Glutamatergic neuron (in vitro differentiated cells): ENCODE measurements around the gene ANO2. TPM values are rescaled to one million over a fixed set of nuclear protein-coding genes. Genes with fewer than 3 reads are reported as not detected.

Experiments
- DNase-seq: peaks from one replicate; pipeline ENCODE4 v3.0.0; 2022
- H3K27ac Mint-ChIP-seq: one replicate; pipeline ENCODE4 v1.8.0; 2020; ENCODE audit warnings: mild to moderate bottlenecking, mixed read lengths, inconsistent platforms; ENCODE audit not compliant: unreplicated experiment
- H3K27me3 Mint-ChIP-seq: one replicate; pipeline ENCODE4 v1.8.0; 2020; ENCODE audit warnings: mild to moderate bottlenecking, moderate library complexity, mixed read lengths, inconsistent platforms; ENCODE audit not compliant: unreplicated experiment
- H3K36me3 Mint-ChIP-seq: one replicate; pipeline ENCODE4 v1.8.0; 2020; ENCODE audit warnings: mild to moderate bottlenecking, mixed read lengths, inconsistent platforms; ENCODE audit not compliant: unreplicated experiment
- H3K4me1 Mint-ChIP-seq: one replicate; pipeline ENCODE4 v1.8.0; 2020; ENCODE audit warnings: mild to moderate bottlenecking, low read depth, mixed read lengths, inconsistent platforms; ENCODE audit not compliant: unreplicated experiment
- H3K4me3 Mint-ChIP-seq: one replicate; pipeline ENCODE4 v1.8.0; 2020; ENCODE audit warnings: mild to moderate bottlenecking, mixed read lengths, inconsistent platforms; ENCODE audit not compliant: unreplicated experiment
- H3K9me3 Mint-ChIP-seq: one replicate; pipeline ENCODE4 v1.8.0; 2020; ENCODE audit warnings: mild to moderate bottlenecking, moderate library complexity, mixed read lengths, inconsistent platforms; ENCODE audit not compliant: unreplicated experiment
- CTCF ChIP-seq: fragments of 200-600 bp; sonication (generic); IDR thresholded peaks from one replicate; pipeline ENCODE4 v1.5.0; 2021; ENCODE audit not compliant: partially characterized antibody, unreplicated experiment
- total RNA-seq: library from RNA; stranded (reverse); fragmentation: NEBNext Ultra II Directional; extraction: Animal tissue kit (Norgen Biotek cat#: 25700); gene quantifications from one replicate; pipeline ENCODE4 v1.2.1, GENCODE V29; 2021; ENCODE audit not compliant: unreplicated experiment

Gene ANO2
- total RNA-seq, 1 donor from 2014 or later: not detected

GRCh38 chr12:5954661-5955060 is 9.6 kb upstream of the ANO2 start:
- Mint-ChIP-seq H3K4me3 (no peak overlapping the region), H3K36me3 (no peaks in the 10 kb centered on the region), H3K27ac (no peak overlapping the region), H3K27me3 (peaks cover 5% of the 10 kb centered on the region), H3K4me1 (no peaks in the 10 kb centered on the region), H3K9me3 (no peaks in the 10 kb centered on the region)
- no peak for DNase-seq
- TF ChIP-seq CTCF: no peak

GRCh38 chr12:5953835-5954586 is 9.0 kb upstream of the ANO2 start:
- H3K27me3 Mint-ChIP-seq: peaks cover 5% of the 10 kb centered on the region

GRCh38 chr12:5952031-5952430 is 7.0 kb upstream of the ANO2 start:
- Mint-ChIP-seq H3K4me3 (no peak overlapping the region), H3K9me3 (peaks cover 1% of the 10 kb centered on the region), H3K27me3 (peaks cover 2% of the 10 kb centered on the region), H3K4me1 (no peaks in the 10 kb centered on the region), H3K36me3 (no peaks in the 10 kb centered on the region), H3K27ac (no peak overlapping the region)
- DNase-seq: no peak
- no peak for TF ChIP-seq CTCF

More at GRCh38 chr12:5953835-5954586, 9.0 kb upstream of the ANO2 start:
- no peak for DNase-seq
- Mint-ChIP-seq H3K4me1 (no peaks in the 10 kb centered on the region), H3K9me3 (no peaks in the 10 kb centered on the region), H3K4me3 (no peak overlapping the region), H3K27ac (no peak overlapping the region), H3K36me3 (no peaks in the 10 kb centered on the region)
- no peak for TF ChIP-seq CTCF

GRCh38 chr12:5948696-5949095 is 3.6 kb upstream of the ANO2 start:
- Mint-ChIP-seq H3K27me3 (peaks cover 18% of the 10 kb centered on the region), H3K9me3 (peaks cover 6% of the 10 kb centered on the region), H3K36me3 (peaks cover 6% of the 10 kb centered on the region), H3K27ac (no peak overlapping the region), H3K4me3 (no peak overlapping the region), H3K4me1 (peaks cover 5% of the 10 kb centered on the region)
- DNase-seq: no peak
- TF ChIP-seq CTCF: no peak

- Mint-ChIP-seq H3K27me3 (peaks cover 19% of the 10 kb centered on the region), H3K4me1 (peaks cover 5% of the 10 kb centered on the region), H3K27ac (no peak overlapping the region), H3K4me3 (no peak overlapping the region), H3K36me3 (peaks cover 6% of the 10 kb centered on the region), H3K9me3 (peaks cover 6% of the 10 kb centered on the region)
- no peak for DNase-seq
- no peak for TF ChIP-seq CTCF
These were observed 1.9 kb upstream of the ANO2 start for GRCh38 chr12:5947006-5947405.
